VCaP (cell line): ENCODE measurements around the gene RNF145.

Experiments
- H3K27ac ChIP-seq: fragments of 450-650 bp; 2 replicates; pipeline ENCODE4 v1.5.1; 2017
- TF ChIP-seq, protein P1 (sequence below): fragments of 450-650 bp; conservative IDR thresholded peaks from 2 replicates; pipeline ENCODE4 v1.5.1; 2017; ENCODE audit warnings: mild to moderate bottlenecking, moderate library complexity

The RNF145 gene

GRCh38 chr5:159199780-159200179 is 9.6 kb downstream of the RNF145 start:
- H3K27ac ChIP-seq, result no peak overlapping the region
- TF ChIP-seq, protein P1, sequence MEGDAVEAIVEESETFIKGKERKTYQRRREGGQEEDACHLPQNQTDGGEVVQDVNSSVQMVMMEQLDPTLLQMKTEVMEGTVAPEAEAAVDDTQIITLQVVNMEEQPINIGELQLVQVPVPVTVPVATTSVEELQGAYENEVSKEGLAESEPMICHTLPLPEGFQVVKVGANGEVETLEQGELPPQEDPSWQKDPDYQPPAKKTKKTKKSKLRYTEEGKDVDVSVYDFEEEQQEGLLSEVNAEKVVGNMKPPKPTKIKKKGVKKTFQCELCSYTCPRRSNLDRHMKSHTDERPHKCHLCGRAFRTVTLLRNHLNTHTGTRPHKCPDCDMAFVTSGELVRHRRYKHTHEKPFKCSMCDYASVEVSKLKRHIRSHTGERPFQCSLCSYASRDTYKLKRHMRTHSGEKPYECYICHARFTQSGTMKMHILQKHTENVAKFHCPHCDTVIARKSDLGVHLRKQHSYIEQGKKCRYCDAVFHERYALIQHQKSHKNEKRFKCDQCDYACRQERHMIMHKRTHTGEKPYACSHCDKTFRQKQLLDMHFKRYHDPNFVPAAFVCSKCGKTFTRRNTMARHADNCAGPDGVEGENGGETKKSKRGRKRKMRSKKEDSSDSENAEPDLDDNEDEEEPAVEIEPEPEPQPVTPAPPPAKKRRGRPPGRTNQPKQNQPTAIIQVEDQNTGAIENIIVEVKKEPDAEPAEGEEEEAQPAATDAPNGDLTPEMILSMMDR, result no peak

DNA sequence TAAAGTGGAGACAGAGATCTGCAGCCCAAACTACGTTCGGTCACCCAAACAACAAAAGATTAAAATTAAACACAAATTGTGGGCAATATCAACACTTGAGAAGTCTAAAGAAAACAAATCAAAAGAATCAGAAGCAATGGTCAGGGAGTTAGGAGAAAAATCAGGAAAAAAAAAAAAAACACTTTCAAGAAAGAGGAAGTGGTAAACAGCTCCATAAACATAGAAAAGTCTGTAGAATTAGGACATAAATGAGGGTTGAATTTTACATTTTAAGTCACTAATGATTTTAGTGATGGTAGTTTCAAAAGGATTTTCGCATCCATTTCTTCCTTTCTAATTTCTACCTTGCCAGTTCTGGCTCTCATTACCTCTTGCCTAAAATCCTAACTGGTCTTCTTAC is 10.1 kb downstream of the RNF145 start:
- TF ChIP-seq, protein P1, result no peak
- H3K27ac ChIP-seq, result no peak overlapping the region

DNA sequence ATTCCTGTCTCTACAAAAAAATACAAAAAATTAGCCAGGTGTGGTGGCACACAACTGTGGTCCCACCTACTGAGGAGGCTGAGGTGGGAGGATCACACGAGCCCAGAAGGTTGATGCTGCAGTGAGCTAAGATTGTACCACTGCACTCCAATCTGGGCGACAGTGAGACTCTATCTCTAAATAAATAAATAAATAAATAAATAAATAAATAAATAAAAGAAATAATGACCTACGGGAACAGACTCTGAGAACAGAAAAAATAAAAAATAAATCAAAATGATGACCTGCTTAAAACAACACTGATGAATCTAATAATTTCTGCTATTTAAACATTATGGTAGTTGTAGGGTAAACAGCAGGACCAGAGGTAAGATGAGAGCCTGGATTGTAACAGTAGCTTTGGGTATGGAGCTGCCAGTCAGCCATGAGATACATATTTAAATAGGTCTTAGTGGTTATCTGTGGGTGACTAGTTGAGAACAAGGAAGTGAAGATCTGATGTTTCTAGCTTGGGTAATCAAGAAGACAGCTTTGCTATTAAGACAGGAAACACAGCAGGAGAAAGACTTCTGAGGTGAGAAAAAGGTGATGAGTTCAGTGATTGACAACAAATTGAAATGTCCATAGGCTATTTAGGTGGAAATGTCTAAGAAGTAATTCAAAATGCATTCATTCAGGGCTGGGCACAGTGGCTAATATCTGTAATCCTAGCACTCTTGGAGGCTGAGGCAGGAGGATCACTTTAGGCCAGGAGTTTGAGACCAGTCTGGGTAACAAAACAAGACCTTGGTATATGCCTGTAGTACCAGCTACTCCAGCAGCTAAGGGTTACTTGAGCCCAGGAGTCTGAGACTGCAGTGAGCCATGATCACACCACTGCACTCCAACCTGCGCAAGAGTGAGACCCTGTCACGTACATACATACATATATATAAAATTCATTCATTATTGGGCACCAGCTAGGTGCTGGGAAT is 11.0 kb downstream of the RNF145 start:
- no peak overlapping the region for H3K27ac ChIP-seq
- TF ChIP-seq, protein P1, result no peak

DNA sequence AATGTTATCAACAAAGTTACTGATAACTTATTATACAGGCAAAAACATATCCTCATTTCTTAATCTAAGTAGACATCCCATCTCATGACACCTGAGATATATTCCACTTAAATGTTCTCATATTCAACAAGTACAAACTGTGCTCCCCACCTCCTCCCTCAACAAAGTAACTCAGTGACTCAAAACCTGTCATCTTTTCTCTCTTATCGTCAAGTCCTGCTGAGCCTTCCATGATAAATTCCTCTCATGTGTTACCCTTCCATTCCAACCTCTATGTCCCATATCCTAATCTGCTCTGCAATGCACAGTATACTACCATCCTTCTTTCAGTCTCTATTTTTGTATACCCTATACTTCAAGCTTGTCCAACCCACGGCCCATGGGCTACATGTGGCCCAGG is 13.6 kb downstream of the RNF145 start:
- TF ChIP-seq, protein P1, result no peak

DNA sequence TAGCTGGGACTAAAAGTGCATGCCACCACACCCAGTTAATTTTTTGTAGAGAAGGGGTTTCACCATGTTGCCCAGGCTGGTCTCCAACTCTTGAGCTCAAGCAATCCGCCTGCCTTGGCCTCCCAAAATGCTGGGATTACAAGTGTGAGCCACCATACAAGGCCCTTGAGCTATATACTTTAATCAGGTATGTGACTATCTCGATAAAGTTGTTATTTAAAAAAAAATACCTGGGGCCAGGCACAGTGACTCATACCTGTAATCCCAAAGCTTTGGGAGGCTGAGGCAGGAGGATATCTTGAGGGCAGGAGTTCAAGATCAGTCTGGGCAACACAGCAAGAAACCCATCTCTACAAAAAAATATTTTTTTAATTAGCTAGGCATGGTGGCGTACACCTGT is 19.2 kb downstream of the RNF145 start:
- peak overlapping the region; percentile 56 for H3K27ac ChIP-seq
- TF ChIP-seq, protein P1, result no peak

More for the DNA sequence above, 13.6 kb downstream of the RNF145 start:
- H3K27ac ChIP-seq, result no peak overlapping the region

- TF ChIP-seq, protein P1, result no peak
- peak overlapping the region; percentile 56 for H3K27ac ChIP-seq
Observed at GRCh38 chr5:159189310-159189709, 20.0 kb downstream of the RNF145 start.

DNA sequence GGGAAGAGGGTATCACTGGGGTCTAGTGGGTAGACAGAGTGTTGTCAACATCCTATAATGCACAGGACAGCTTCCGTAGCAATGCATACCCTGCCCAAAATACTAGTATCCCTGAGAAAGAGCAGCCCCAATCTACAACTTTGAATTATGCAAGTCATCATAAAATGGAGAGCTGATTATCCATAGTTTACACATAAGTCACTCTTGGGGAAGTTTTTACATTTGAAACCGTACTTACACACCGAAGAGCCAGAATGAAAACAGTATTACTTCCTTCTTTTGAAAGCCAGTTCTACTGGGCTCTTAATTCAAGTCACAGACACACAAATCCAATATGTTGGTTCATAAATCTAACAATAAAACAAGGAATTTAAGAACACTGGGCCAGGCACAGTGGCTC is 21.6 kb downstream of the RNF145 start:
- TF ChIP-seq, protein P1, result no peak
- peak overlapping the region; percentile 80 for H3K27ac ChIP-seq
